ENCODE data around the gene C6orf120. TPM values are rescaled to one million over a fixed set of nuclear protein-coding genes. Genes with fewer than 3 reads are reported as not detected.

Gene C6orf120
- total RNA-seq, 4 donors from 2014 or later: 19.0 to 41.5 (median 31.4) TPM

- Histone ChIP-seq H3K36me3 (peaks cover 0 to 12% (median 0%) of the 10 kb centered on the region in 3 donors), H3K4me3 (no peak overlapping the region), H3K4me1 (no peaks in the 10 kb centered on the region), H3K9me3 (peaks cover 0 to 8% (median 0%) of the 10 kb centered on the region in 4 donors), H3K27ac (no peak overlapping the region), H3K27me3 (no peaks in the 10 kb centered on the region)
- no peak for DNase-seq
- TF ChIP-seq CTCF (IDR thresholded peaks at IDR 0.05): no peak
- no peak for TF ChIP-seq POLR2A (IDR thresholded peaks at IDR 0.05)
Measured at GRCh38 chr6:169684056-169684455, 17.9 kb upstream of the C6orf120 start.

GRCh38 chr6:169685860-169686259 lies 16.1 kb upstream of the C6orf120 start:
- TF ChIP-seq POLR2A (IDR thresholded peaks at IDR 0.05) (no peak), CTCF (IDR thresholded peaks at IDR 0.05) (no peak)
- H3K4me3 ChIP-seq: no peak overlapping the region
- H3K4me1 ChIP-seq: no peaks in the 10 kb centered on the region
- H3K9me3 ChIP-seq: peaks cover 0 to 8% (median 0%) of the 10 kb centered on the region in 4 donors
- H3K27ac ChIP-seq: no peak overlapping the region
- H3K36me3 ChIP-seq: peaks cover 0 to 12% (median 0%) of the 10 kb centered on the region in 3 donors
- no peaks in the 10 kb centered on the region for H3K27me3 ChIP-seq
- no peak for DNase-seq

GRCh38 chr6:169689287-169689686 lies 12.6 kb upstream of the C6orf120 start:
- H3K27ac ChIP-seq: no peak overlapping the region
- no peaks in the 10 kb centered on the region for H3K27me3 ChIP-seq
- no peaks in the 10 kb centered on the region for H3K4me1 ChIP-seq
- H3K9me3 ChIP-seq: peaks cover 0 to 13% (median 0%) of the 10 kb centered on the region in 4 donors
- peaks cover 0 to 12% (median 0%) of the 10 kb centered on the region in 3 donors for H3K36me3 ChIP-seq
- no peak overlapping the region for H3K4me3 ChIP-seq
- no peak for TF ChIP-seq POLR2A (IDR thresholded peaks at IDR 0.05)
- no peak for TF ChIP-seq CTCF (IDR thresholded peaks at IDR 0.05)
- DNase-seq: no peak

- Histone ChIP-seq H3K27me3 (no peaks in the 10 kb centered on the region), H3K4me1 (no peaks in the 10 kb centered on the region), H3K36me3 (peaks cover 0 to 5% (median 0%) of the 10 kb centered on the region in 3 donors), H3K9me3 (peaks cover 0 to 9% (median 0%) of the 10 kb centered on the region in 4 donors), H3K27ac (no peak overlapping the region), H3K4me3 (no peak overlapping the region)
- DNase-seq: no peak
- TF ChIP-seq POLR2A (IDR thresholded peaks at IDR 0.05) (no peak), CTCF (IDR thresholded peaks at IDR 0.05) (no peak)
Measured at GRCh38 chr6:169691260-169691659, 10.7 kb upstream of the C6orf120 start.

- no peak for TF ChIP-seq CTCF (IDR thresholded peaks at IDR 0.05)
- no peak for TF ChIP-seq POLR2A (IDR thresholded peaks at IDR 0.05)
- H3K27me3 ChIP-seq: no peaks in the 10 kb centered on the region
- H3K4me1 ChIP-seq: no peaks in the 10 kb centered on the region
- no peaks in the 10 kb centered on the region for H3K36me3 ChIP-seq
- H3K27ac ChIP-seq: no peak overlapping the region
- H3K9me3 ChIP-seq: peaks cover 0 to 5% (median 0%) of the 10 kb centered on the region in 4 donors
- H3K4me3 ChIP-seq: no peak overlapping the region
- DNase-seq: no peak
Measured at GRCh38 chr6:169692516-169692915, 9.4 kb upstream of the C6orf120 start.

GRCh38 chr6:169695131-169695530 lies 6.8 kb upstream of the C6orf120 start:
- Histone ChIP-seq H3K27ac (peak overlapping the region in 1 of 4 donors; percentile 1), H3K36me3 (no peaks in the 10 kb centered on the region), H3K4me3 (no peak overlapping the region), H3K9me3 (peaks cover 0 to 5% (median 0%) of the 10 kb centered on the region in 4 donors), H3K4me1 (peaks cover 0 to 8% (median 0%) of the 10 kb centered on the region in 4 donors), H3K27me3 (no peaks in the 10 kb centered on the region)
- TF ChIP-seq POLR2A (IDR thresholded peaks at IDR 0.05) (no peak), CTCF (IDR thresholded peaks at IDR 0.05) (no peak)
- no peak for DNase-seq
